Activated CD4-positive, alpha-beta T cell treated with anti-CD3 and anti-CD28 coated beads, Interleukin-2, amount 50 U/mL, for 48 hours (primary cell): ENCODE data around the gene FAM149A.

Source experiments
- DNase-seq, 2 experiments: peaks; one replicate each; pipeline ENCODE4 v3.0.0-alpha.2; 2020

Gene FAM149A

GRCh38 chr4:186104114-186104889 lies at the start of gene FAM149A:
FAM149A (plus strand) TSS chr4:186104704.
- DNase-seq: peak; percentile 53 to 57

GRCh38 chr4:186058253-186058979 lies 46.1 kb upstream of the FAM149A start:
- DNase-seq: no peak

GRCh38 chr4:186058980-186059316 lies 45.6 kb upstream of the FAM149A start:
- DNase-seq: no peak

GRCh38 chr4:186061921-186062320 lies 42.6 kb upstream of the FAM149A start:
- no peak for DNase-seq

GRCh38 chr4:186067757-186068385 lies 36.6 kb upstream of the FAM149A start:
- DNase-seq: peak; percentile 21 to 38

GRCh38 chr4:186068581-186069348 lies 35.7 kb upstream of the FAM149A start, which contains the start of gene TLR3:
TLR3 (plus strand) TSS chr4:186069156; CDS start chr4:186076620, 7,464 bp downstream.
- no peak for DNase-seq

- no peak for DNase-seq
Measured at GRCh38 chr4:186069729-186070128, 34.8 kb upstream of the FAM149A start.

GRCh38 chr4:186072516-186072915 lies 32.0 kb upstream of the FAM149A start:
- no peak for DNase-seq

- no peak for DNase-seq
Measured at GRCh38 chr4:186074189-186074588, 30.3 kb upstream of the FAM149A start.

- DNase-seq: no peak
Measured at GRCh38 chr4:186078981-186079638, 25.4 kb upstream of the FAM149A start.

- DNase-seq: no peak
Measured at GRCh38 chr4:186079694-186080093, 24.8 kb upstream of the FAM149A start.

GRCh38 chr4:186081202-186081807 lies 23.2 kb upstream of the FAM149A start:
- DNase-seq: no peak

GRCh38 chr4:186082221-186082620 lies 22.3 kb upstream of the FAM149A start:
- no peak for DNase-seq

GRCh38 chr4:186088523-186088922 lies 16.0 kb upstream of the FAM149A start:
- DNase-seq: no peak

- DNase-seq: no peak
Measured at GRCh38 chr4:186092296-186092695, 12.2 kb upstream of the FAM149A start.

- no peak for DNase-seq
Measured at GRCh38 chr4:186095406-186095805, 9.1 kb upstream of the FAM149A start.

GRCh38 chr4:186096681-186097165 lies 7.8 kb upstream of the FAM149A start:
- no peak for DNase-seq

GRCh38 chr4:186097386-186097785 lies 7.1 kb upstream of the FAM149A start:
- DNase-seq: no peak

- no peak for DNase-seq
Measured at GRCh38 chr4:186102931-186103330, 1.6 kb upstream of the FAM149A start.

GRCh38 chr4:186104890-186105646 lies 564 bp downstream of the FAM149A start:
- DNase-seq: peak in 1 of 2 experiments; percentile 5
